Measurements from ENCODE around the gene EDAR.

Gene EDAR

GRCh38 chr2:108965540-108966289 lies 23.3 kb downstream of the EDAR start:
- FAIRE-seq = no peak

DNA sequence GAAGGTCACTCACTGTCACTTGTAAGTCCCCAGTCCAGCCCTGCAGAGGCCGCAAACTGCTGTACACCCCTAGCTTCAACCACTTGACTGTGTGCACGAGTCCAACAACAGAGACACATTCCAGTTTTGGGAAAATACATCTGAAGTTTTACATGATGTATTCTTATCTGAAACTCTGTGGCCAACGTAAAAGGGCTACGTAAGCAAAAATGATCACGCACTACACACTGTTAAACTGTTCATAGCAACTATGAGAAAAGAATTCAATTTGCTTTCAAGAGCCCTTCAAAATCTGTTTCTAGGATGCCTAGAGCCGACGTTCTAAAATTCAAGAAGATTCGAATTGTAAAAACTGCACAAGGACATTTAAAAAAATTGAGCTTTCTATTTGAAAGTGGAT lies 26.0 kb downstream of the EDAR start:
- FAIRE-seq = no peak

DNA sequence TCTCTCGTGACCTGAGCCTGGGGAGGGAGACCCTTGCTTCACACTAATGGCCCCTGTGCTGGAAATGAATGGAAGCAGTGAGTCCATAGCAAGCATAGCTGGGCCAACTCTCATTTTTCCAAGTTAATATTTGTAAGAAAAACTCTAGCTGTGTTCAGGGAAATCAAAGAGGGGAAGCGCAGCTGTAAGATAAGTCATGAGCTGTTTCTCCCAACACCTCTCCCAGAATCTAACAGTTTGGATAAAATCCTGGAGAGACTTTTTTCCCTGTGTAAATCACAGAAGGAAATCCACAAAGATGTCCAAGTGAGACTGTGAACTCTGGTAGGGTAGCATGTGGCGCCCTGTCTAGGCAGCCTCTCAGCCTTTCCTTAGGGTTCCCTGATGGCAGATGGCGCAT lies 27.2 kb downstream of the EDAR start:
- FAIRE-seq = no peak

GRCh38 chr2:108960006-108960405 lies 29.0 kb downstream of the EDAR start:
- FAIRE-seq = no peak

- FAIRE-seq = no peak
Measured at GRCh38 chr2:108959401-108959800, 29.6 kb downstream of the EDAR start.

GRCh38 chr2:108958632-108959341 lies 30.2 kb downstream of the EDAR start:
- no peak for FAIRE-seq

DNA sequence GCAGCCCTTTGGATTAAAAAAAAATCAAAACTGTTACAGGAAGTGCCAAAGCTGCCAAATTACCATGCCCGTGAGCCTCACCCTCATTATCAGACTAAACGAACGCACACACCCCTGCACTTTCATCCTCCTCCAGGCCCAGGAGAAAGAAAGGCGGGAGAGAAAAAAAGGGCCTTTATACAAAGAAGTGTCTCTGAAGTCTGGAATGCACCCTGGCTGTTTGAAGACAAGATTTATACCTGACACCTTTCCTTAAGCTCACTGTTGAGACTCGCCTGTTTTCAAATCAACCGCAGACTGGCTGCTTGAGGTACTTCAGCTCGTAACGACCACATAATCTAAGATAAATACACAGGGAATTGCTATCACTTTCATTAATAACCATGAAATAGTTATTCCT lies 31.0 kb downstream of the EDAR start:
- no peak for FAIRE-seq

DNA sequence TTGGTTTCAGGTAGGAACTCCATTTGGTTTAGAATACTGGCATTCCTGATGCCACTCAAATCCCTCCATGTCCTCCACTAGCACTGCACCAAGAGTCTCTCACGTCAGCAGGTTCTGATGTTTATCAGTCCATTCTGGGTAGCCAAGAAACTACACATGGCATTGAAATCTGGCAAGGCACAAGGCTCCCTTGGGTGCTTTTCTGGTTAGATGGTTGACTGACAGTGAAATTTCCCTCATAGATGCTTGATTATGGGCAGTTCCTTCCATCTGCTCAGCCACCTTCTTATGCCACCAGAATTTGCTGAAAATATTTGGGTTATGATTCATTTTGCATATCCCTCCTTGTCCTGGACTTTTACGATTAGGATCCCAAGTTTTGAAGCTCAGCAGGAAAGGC lies 32.6 kb downstream of the EDAR start:
- FAIRE-seq = no peak

- FAIRE-seq = no peak
Measured at GRCh38 chr2:108950369-108951135, 38.5 kb downstream of the EDAR start.

DNA sequence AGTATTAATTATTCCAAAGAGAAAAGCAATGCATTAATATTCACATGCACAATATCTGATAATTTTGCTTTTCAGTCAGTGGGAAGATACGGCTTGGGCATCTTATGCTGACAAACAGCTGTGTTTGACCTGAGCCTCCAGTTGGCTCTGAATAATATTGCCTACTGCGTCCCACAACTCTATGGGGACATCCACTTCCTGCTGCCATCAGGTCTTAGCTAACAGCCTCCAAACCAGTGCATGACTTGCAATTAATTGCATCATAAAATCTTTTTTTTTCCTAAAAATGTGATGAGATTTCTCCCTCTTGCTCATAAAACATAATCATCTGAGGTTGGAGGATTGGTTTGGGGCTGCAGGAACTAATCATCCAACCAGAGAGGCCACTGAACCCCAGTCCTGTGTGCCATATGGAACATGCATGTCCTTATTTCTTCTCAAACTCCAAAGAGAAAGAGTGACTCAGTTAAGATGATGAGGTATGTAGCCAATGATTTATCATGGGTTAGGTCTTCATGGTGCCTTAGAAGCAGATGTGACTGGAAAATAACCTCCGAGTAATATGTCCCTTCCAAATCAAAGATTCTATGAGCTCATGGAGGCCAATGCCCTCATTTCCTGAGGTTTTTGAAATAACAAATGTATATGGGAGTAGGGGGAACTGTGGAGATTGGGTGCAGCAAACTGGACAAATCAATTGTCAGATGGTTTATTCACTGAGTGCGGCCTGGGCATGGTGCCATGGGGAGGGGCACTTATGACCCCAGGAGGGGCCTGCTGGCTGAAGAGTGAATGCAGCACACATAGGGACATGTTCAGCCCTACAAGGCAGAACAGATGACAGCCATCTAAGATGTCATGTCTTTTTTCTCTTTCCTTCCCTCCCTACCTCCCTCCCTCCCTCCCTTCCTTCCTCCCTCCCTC lies 39.4 kb downstream of the EDAR start:
- no peak for FAIRE-seq

GRCh38 chr2:108947271-108947907 lies 41.6 kb downstream of the EDAR start:
- FAIRE-seq = no peak

- FAIRE-seq = no peak
Measured at GRCh38 chr2:108946442-108946841, 42.6 kb downstream of the EDAR start.

DNA sequence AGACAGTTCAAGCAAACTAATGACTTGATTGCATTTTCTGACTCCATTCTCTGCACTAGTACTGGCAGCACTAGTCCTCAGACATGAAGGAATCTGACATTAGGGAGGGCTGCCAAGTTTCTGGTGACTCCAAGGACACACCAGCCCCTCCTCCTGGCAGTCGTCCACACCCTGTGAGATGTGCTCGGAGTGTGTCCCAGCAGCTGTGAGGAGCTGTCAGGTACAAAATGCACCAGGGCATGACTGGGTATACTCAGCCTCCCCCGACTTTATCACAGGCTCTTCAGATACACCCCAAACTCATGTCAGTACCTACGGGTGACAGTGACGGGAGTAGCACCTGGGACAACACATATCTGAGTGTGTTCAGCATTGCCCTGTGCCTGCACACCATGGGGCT lies 43.1 kb downstream of the EDAR start:
- no peak for FAIRE-seq

DNA sequence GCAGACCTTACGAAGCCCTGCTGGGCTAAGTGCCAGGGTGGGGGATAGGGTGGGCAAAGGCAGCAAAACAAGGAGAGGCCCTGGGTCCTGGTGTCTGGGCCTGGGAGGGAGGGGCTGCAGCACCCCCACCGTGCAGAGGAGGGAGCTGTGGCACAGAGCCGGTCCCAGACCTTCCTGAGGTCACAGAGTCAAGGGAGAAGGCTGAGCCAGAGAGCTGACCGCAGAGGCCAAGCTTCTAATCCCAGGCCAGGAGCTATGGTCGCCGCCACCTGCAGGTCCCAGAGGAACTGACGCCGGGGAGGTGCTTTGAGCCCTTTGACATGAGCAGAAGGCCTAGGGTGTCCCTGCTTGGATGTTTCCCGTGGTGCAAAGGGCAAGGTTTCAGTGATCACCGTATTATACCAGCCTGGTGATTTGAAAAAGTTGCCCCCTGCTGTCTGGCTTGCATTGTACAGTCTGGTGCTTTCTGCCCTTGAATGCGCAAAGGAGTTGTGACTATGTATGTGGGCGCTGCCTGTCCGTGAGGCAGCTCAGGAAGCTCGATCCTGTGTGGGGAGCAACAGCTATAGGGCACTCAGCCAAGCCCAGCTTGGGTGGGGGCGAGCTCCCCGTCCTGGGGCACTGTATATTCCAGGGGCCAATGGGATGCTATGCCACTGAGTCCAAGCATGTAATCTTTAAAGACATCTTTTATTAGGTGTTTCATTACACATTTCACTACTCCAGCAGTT lies 44.3 kb downstream of the EDAR start:
- FAIRE-seq = no peak

DNA sequence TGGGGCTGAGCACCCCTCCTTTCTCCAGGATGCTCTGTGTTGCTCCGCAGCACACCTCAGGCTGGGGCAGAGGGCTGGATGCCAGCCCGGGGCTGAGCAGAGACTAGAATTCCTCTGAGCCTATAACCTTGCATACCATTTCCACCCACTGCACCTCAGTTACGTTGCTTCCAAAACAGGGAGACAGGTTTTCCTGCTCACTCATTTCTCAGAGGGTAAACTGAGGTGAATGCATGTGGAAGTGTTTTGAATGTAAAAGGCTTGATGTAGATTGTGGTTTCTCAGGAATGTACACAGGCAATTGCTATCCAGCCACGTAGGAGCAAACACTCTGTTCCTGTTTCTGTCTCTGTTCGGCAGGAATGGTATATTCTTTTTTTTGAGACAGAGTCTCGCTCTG lies 45.3 kb downstream of the EDAR start:
- no peak for FAIRE-seq

GRCh38 chr2:108942888-108943287 lies 46.1 kb downstream of the EDAR start:
- FAIRE-seq = no peak

- FAIRE-seq = no peak
Measured at GRCh38 chr2:108942231-108942825, 46.7 kb downstream of the EDAR start.

DNA sequence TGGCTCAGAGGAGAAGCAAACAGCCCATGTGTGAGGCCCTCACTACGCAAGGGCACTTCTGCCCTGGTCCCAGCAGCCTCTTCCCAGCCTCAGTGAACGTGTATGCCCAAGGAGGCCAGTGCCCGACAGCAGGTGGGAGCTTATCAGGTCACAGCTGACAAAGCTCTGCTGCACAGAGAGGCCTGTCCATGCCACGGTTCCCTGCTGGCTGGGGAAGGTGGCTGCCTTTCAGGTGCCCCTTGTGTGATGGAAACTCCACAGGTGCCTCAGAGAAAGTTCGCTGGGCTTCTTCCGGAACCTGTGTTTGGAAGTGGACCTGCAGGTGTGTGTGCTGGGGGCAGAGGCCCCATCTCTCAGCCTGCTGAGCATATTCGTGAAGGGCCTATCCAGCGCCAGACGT lies 47.3 kb downstream of the EDAR start:
- FAIRE-seq = no peak

GRCh38 chr2:108941161-108941665 lies 47.8 kb downstream of the EDAR start:
- FAIRE-seq = no peak

DNA sequence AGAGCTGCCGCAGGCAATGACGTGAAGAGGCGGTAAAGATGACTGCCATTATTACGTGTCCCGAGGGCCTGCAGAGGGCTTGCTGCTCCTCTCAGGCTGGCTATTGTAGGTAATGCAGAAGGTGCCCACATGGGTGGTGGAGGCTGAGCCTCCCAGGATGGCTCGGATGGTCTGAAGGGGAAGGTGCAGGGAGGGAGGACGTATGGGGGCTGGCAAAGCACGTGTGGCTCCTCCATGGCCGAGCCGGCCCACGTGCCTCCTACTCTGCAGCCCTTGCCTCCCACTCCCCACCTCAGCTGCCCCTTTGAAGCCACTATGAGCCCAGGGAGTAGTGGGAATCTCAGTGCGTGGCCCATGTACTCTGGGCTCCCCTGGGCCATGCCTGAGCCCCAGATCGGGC lies 48.9 kb downstream of the EDAR start:
- FAIRE-seq = no peak
